ENCODE data around the gene BTBD7.
"Not testable (repeated sequence)": the region's sequence is repeated elsewhere in the genome, so short reads cannot be mapped to it uniquely, and the experiment has no call there.

The BTBD7 gene

DNA sequence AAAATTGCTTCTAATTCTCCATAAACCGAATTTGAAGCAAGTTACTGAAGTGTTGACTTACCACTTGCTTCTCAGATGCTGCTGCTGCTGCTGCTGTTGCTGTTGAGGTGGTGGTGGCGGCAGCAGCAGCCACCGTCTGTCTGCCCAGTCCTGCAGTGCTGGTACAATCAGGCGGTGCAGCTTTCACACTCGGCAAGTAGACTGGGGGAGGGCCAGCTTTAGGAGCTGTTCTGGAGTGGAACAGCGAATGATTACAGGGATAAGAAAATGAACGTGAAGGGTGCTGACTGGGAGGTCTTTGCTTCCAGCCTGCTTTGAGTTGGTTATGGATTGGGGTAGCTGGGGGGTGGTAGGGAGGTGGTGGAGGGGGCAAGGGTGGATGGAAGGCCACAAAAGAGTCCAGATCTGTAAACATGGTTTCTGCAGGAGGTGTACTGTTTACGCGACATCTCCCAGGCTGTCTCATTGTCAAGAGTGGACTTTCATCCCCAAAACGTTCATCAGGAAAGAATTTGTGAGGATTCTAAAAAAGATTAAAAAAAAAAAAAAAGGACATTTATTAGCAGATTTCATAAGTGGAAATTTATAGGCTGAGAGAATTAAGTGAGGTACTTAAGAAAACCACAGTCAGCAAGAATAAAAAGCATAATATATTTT lies 86.9 kb downstream of the BTBD7 start:
- no peak for DNase-seq (ENCODE audit: low read depth)

DNA sequence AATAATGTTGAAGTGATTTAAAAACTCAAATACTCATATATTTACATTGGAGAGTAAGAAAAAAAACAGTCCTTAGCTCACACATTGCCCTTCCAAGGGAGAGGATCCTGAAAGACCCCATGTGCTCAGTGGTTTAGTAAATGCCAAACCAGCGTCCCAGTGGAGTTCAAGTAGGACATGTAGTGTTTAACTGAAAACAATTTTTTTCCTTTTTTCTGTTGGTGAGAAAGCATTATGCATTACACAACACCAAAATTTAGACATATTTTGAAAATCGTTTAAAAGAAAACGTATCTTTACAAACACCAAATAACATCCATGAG lies 92.2 kb downstream of the BTBD7 start:
- DNase-seq (ENCODE audit: low read depth), result no peak

DNA sequence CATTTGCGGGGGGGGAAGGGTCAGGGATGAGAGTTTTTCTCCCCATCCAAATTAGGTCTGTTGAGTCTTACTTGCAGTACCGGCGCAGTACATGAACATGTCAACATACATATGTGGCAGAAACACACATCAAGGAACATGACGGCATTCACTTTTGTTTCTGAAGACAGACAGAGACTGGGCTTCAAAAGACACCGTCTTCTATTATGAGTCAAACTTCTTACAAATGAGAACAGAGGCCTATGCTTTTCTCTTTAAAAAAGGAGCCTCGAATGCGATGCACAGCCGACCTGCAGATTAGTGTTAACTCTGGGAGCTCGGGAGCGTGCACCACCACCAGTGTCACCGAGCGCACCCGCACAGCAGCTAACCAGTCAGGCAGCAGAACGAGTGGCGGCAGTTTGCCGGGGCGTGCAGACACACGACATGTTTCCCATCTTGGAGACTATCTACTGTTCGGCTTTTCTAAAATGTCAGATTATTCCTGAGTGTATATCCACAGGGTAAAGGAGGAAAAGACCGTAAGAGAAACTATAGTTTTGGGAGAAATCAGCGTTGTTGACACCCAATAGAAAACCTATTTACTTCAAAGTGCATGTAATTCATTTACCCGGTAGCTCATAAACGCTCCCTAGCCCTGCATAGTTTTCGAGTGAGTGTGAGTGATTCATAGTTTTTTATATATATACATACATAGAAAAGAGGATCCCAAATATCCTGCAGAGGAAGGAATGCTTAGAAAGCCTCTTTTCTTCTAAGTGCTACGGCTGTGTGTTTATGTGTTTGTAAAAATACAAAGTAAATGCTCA lies 92.8 kb downstream of the BTBD7 start:
- no peak for DNase-seq (ENCODE audit: low read depth)

DNA sequence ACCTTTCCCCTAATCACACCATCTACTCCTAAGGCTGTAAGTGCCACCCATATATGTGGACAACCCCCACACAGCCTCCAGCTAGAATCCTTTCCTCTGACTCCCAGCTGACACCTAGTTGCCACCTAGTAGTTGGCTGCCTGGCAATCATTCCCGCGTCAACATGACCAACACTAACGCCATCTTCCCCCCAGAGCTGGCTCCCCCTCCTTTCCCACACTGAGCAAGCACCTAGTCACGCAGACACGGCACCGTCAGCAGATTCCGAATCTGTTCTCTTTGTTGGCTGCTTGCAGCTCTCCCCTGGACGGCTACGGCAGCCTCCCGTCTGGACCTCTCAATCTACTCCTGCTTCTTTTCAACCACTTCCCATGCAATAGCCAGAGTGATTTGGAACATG lies 98.0 kb downstream of the BTBD7 start:
- no peak for DNase-seq (ENCODE audit: low read depth)

DNA sequence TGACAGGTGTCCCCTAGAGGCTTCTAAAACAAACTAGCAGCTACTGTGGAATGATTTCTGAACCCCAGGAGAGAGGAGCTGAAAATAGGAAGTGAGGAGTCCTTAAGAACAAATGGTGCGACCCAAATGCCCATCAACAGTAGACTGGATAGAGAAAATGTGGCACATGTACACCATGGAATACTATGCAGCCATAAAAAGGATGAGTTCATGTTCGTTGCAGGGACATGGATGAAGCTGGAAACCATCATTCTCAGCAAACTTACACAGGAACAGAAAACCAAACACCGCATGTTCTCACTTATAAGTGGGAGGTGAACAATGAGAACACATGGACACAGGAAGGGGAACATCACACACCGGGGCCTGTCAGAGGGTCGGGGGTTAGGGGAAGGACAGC lies 99.8 kb downstream of the BTBD7 start:
- DNase-seq (ENCODE audit: low read depth), result not testable (repeated sequence)

DNA sequence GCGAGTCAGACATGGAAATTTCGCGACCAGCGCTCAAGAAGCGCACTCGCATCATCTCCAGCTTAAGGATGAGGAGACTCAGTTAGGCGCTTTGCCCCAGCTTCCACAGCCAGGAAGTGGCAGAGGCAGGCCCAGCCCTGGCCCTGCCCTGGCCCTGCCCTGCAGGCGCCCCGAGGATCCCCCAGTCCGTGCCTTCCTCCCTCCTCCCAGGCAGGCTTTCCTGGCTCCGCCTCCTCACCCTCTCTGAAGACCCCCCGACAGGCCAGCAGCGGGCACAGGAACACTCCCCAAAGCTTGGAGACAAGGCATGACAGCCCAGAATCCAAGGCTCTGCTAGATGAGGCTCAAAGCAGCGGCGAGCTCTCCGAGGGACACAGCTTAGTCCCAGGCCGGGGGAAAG lies 100.7 kb downstream of the BTBD7 start:
- no peak for DNase-seq (ENCODE audit: low read depth)

DNA sequence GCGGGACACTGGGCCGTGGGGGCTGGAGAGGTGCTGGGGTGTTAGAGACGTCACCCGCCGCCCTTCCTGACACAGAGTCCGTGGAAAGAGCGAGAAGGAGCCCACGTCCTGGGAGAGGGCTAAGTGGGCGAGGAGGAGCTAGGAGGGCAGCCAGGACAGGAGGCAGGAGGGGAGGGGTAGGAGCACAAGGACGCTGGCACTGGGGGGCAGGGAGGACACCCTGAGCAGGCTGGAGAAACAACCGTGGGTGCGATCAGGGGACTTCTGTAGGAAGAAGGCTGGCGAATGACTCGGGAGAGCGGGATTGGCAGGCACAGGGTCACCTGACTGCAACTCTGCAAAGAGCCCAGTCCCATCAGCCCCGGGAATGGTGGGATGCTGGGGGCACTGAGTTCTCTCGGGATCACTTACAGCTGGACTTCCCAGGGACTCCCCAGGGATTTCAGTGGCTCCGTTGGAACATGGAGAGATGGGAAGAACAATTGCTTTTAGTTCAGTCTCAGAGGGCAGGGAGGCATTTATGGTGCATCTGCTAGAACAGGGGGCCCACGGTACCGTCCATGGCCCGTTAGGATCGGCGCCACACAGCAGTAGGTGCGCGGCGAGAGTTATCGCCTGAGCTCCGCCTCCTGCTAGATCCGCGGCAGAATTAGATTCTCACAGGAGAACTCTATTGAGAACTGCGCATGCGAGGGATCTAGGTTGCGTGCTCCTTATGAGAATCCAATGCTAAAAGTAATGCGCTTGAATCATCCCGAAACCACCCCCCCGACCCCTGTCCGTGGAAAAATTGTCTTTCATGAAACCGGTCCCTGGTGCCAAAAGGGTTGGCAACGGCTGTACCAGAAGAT lies 101.5 kb downstream of the BTBD7 start:
- DNase-seq (ENCODE audit: low read depth), result no peak

DNA sequence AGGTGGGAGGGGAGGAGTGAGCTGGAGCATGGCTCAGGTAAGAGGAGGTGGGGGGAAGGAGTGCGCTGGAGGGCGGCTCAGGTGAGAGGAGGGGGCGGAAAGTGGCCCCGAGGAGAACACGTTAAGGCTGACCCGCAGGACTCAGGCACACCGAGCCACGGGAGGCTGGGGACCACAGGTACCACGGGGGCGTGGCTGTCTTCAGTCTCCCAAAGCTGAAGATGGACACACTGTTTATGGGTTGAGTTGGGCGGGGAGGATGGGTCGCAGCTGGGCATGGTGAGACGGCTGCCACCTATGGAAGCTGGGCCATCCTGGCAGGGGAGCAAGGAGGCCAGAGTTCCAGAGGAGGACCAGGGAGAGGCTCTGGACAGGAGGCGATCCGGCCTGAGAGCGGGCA lies 102.3 kb downstream of the BTBD7 start:
- no peak for DNase-seq (ENCODE audit: low read depth)

DNA sequence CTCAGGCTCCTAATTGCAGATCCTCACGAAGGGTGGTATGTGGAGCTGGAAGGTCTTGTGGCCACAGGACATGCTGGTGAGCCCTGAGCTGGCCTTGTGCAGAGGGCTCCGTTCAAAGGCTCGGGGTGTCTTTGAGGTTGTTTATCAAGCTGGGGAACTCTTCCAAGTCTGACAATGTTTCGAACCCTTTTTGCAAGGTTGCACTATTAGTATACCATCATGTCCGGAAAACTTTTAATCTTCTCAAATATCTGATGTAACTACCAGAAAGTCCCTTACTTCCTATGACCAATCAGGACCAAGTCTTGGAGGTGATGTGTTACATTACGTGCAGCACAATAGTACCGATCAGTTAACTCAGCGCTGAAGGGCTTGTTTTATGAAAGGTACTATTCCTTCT lies 104.3 kb downstream of the BTBD7 start:
- no peak for DNase-seq (ENCODE audit: low read depth)

DNA sequence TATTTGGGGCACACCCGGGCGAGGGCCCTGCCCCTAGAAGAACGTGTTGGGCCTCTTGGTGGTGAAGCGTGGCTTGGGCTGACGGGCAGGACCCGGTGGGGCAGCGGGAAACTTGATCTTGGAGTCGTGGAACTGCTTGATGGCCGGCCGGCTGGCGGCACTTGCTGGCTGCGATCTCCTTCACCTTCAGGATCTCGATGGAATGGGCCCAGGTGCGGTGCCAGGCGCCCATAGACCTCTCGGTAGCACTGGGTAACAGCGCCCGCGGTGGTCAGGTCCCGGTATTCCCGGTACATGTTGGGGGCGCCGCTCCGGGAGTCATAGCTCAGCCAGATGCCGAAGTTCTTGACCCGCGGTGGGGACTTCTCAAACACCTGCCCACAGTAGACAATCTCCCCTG lies 109.3 kb downstream of the BTBD7 start:
- no peak for DNase-seq (ENCODE audit: low read depth)

DNA sequence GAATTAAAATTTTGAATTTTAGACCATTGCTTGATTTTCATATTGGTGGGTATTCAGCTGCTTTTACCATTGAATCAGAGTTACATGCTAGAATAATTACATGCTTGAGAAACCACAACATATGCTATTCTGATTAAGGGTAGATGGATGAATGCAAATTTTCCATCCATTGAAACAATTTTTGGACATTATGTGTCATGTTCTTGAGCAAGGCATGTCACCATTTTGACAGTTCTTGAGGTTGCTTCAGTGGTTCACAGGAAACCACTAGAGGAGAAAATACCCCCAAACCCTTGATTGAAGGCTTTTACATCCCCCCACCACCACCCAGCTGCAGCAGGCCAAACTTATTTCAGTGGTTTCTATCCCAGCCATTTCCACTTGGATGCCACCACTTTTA lies 112.3 kb downstream of the BTBD7 start:
- DNase-seq (ENCODE audit: low read depth), result no peak

DNA sequence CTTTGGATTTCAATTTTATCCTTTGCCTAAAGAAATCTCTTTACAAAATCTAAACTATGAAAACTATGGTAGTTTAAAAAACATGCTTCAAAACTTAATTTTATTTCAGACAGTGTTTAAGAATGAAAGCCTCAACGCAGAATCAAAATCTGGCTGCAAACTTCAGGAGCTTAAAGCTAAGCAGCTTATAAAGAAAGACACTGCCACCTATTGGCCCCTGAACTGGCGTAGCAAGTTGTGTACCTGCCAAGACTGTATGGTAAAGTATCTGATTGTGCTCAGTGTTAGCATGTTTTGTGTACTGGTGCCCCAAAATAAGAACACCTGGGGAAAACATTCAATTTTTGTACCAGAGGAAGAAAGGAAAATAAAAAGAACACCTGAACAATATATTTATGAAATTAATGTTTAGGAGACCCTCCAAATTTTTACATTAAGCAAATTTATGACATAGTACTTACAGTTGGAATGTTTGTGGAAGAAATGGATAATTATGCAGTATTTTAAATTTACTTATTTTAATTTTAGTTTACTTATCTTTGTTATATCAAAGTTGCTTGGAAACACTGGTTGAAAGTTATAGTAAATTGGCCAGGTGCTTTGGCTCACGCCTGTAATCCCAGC lies 113.6 kb downstream of the BTBD7 start:
- DNase-seq (ENCODE audit: low read depth), result no peak

DNA sequence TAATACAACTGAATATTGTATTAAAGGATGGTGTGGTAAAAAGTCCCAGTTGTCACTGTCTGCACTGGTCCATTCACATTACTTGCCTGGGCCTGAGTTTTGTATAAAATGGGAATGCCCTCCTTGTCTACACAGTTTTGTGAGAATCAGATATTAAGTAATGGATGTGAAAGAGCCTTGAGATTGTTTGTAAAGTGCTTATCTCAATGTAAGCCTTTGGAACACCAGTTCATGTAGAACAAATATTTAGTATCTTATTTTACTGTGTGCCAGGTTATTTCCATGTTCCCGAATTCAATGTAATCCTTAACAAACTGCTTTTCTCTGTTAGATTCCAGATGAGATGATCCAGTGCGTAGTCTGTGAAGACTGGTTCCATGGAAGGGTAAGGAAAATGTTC lies 118.2 kb downstream of the BTBD7 start:
- DNase-seq (ENCODE audit: low read depth), result no peak

DNA sequence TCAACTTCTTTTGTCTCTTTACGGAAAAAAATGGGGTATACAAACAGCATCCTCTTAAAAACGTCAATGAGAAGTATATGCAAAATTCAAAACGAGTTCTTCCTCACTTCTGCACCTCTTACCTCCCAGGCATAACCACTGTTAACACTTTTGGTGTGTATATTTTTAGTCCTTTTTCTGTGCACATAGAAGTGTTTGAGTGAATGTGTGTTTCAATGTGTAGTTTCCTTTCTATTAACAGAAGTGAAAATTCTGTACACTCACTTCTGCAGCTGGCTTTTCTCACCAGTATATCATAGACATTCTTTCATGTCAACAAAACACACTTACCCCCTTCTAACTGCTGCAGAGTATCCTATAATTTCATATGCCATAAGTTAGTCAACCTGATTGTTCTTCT lies 120.4 kb downstream of the BTBD7 start:
- no peak for DNase-seq (ENCODE audit: low read depth)

DNA sequence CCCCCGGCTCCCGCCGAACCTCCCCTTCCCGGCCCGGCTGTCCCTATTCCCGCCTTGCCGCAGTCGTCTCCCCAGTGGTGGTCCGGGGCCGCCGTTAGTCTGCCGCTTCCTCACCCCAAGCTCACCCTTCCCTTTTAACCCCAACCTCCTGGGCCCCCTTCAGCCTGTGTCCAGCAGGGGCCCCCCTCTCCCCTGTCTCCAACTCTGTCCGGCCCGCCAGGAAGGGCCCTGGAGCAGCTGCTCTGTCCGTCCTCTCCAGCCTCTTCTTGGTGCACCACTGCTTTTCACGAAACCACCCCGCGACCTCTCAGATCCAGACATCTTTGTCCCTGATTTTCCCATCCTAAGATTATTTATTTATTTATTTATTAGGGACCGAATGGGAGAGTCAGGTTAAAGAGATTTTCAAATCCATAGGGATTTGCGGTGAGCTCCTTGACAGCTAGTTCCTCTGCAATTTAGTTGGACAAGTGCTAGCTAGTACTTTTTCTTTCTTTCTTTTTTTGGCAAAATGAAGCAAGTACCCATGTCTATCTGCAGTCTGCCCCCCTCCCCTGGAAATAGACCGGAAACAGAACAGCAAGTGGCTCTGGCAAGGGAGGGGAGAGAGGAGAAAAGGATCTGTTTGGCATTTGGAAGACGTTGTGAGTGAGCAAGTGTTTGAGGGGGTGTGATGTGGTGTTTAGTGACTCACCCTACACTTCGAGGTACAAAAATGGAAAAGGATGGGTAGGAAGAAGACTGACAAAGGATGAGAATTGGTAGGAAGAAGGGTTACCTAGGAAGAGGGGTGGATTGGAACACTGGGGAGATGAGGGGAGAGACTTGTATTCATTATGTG lies 125.1 kb downstream of the BTBD7 start:
- DNase-seq (ENCODE audit: low read depth), result no peak

DNA sequence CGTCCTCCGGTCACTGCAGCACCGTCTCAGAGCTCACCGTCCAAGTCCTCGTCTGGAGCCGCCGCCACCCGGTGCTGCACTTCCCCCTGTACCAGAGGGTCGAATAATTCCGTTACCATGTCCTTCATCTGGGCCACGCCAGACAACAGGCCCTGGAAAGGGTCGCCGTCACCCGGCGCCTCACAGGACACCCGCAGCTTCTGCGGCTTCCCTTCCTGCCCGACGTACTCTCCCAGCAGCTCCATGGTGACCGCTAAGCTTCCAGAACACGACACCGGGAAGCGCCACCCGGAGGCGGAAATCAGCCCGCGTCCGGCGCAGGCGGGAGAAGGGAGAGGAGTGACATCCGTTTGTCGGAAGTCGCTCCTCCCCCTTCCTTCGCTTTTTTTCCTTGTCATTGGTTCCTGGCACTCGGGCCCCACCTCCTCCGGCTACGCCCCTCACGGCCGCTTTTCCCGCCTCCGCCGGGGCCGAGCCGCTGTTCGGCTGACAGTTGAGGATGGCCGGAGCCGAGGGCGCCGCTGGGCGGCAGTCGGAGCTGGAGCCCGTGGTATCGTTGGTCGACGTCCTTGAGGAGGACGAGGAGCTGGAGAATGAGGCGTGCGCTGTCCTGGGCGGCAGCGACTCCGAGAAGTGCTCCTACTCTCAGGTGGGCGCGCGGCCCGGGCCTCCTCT lies 125.9 kb downstream of the BTBD7 start, which contains the start of the genes GON7 and UBR7:
Gene GON7, minus strand, starts transcription at position 273 of the 675 bp plus-strand sequence. Its CDS starts 28 bp downstream, at position 245.
Gene UBR7, plus strand, starts transcription at position 464 of the 675 bp plus-strand sequence. Its CDS starts 36 bp downstream, at position 500.
- peak; percentile 61 for DNase-seq (ENCODE audit: low read depth)

DNA sequence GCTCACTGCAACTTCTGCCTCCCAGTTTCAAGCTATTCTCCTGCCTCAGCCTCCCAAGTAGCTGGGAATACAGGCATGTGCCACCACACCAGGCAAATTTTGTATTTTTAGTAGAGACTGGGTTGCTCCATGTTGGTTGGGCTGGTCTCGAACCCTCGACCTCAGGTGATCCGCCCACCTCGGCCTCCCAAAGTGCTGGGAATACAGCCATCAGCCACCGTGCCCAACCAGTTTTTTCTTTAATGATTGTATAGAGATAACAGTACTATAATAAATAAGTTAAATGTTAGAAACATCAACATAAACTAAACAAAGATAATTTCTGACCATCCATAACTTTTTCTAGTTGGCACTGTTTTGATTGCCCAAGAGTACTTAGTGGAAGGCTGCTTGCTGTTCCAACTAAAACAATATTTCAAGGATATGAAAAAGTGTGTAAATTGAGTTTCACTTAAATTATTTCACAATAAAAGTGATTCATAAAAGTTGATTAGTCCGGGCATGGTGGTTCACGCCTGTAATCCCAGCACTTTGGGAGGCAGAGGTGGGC lies 131.6 kb downstream of the BTBD7 start:
- no peak for DNase-seq (ENCODE audit: low read depth)

DNA sequence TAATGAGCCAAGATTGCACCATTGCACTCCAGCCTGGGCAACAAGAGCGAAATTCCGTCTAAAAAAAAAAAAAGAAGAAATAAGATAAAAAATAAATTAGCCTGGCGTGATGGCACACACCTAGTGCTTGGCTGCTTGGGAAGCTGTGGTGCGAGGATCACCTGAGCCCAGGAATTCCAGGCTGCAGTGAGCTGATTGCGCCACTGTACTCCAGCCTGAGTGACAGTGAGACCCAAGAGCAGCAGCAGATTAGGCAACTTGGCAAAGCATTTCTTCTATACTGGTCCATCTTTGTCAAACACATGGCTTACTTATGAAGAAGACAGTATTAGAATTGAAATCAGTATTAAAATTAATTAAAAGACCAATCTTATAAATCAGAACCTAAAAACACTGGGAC lies 132.3 kb downstream of the BTBD7 start:
- DNase-seq (ENCODE audit: low read depth), result no peak

DNA sequence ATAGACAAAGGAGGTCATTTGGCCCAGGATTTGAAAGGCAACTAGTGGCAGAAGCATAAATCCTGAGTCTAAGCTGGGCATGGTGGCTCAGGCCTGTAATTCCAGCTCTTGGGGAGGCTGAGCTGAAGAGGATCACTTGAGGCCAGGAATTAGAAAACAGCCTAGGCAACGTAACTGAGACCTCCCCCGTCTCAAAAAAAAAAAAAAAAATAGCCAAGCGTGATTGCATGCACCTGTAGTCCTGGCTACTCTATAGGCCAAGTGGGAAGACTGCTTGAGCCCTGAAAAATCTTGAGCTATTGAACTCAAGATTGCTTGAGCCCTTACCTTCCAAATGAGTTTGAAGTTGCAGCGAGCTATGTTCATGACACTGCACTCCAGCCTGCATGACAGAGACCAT lies 133.8 kb downstream of the BTBD7 start:
- no peak for DNase-seq (ENCODE audit: low read depth)

DNA sequence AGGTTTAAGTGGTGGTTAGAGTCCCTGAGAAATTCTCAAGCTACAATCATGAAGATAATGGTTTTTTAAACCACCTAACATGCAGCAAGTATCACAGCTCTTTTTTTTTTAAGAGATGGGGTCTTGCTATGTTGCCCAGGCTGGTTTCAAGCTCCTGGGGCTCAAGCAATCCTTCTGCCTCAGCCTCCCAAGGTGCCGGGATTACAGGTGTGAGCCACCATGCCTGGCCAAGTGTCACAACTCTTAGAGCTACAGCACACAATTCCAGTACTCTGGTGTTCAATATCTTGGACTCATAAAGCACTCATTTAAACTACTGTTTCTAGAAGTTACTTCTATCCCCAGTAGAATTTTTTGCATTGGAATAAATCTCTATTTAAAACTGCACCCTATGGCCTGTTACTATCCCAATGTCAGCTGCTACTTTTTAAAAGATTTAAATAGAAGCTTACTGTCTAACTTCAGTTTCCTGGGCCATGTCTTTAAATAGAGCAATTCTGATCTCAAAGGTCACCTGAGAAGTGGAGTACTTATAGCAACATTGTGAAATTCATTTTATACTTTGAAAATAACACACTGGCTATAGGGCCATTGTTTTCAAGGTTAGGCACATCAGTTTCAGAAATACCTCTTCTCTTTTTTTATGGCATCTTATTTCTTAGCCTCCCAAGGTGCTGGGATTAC lies 137.4 kb downstream of the BTBD7 start:
- DNase-seq (ENCODE audit: low read depth), result no peak
